ENCODE results near the gene SPDYE4.

DNA sequence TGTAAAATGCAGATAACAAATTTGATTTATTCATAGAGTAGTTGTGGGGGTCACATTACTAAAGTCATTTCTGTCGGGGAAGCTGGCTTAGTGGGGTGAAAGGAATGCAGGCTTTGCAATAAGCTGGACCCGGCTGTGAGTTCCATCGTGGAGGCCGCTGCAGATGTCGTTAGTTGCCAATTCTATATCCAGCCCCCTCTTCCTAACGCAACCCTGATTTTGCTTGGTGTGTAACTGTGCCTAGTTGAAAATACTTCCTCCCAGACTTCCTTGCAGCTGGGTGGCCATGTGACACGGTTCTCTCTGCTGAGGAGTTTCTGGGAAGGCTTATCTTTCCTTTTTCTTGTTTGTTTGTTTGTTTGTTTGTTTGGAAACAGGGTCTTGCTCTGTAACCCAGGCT lies 36.3 kb upstream of the SPDYE4 start:
- TF ChIP-seq GATA3 (IDR thresholded peaks at IDR 0.05; ENCODE audit: low read depth, low read length) (no peak), GATA2 (IDR thresholded peaks at IDR 0.05; ENCODE audit: low read depth, low read length) (no peak)
